ENCODE data around the gene BHLHE23.

BHLHE23 gene

GRCh38 chr20:62986257-62986800 lies 20.4 kb downstream of the BHLHE23 start:
- no peak for DNase-seq

- no peak for DNase-seq
Measured at GRCh38 chr20:62985444-62985778, 21.4 kb downstream of the BHLHE23 start.

GRCh38 chr20:62984666-62985443 lies 21.9 kb downstream of the BHLHE23 start:
- DNase-seq: no peak

GRCh38 chr20:62983210-62983609 lies 23.6 kb downstream of the BHLHE23 start:
- no peak for DNase-seq

- no peak for DNase-seq
Measured at GRCh38 chr20:62982124-62983075, 24.4 kb downstream of the BHLHE23 start.

GRCh38 chr20:62980970-62981369 lies 25.8 kb downstream of the BHLHE23 start:
- peak; percentile 55 for DNase-seq

- no peak for DNase-seq
Measured at GRCh38 chr20:62980380-62980960, 26.3 kb downstream of the BHLHE23 start.

GRCh38 chr20:62979876-62980373 lies 26.8 kb downstream of the BHLHE23 start:
- DNase-seq: no peak

- DNase-seq: no peak
Measured at GRCh38 chr20:62979310-62979709, 27.5 kb downstream of the BHLHE23 start.

GRCh38 chr20:62978561-62978943 lies 28.2 kb downstream of the BHLHE23 start:
- no peak for DNase-seq

GRCh38 chr20:62977613-62978560 lies 28.9 kb downstream of the BHLHE23 start:
- DNase-seq: peak; percentile 89

GRCh38 chr20:62976886-62977285 lies 29.9 kb downstream of the BHLHE23 start:
- no peak for DNase-seq

- DNase-seq: no peak
Measured at GRCh38 chr20:62975812-62976508, 30.8 kb downstream of the BHLHE23 start.

GRCh38 chr20:62975251-62975760 lies 31.5 kb downstream of the BHLHE23 start:
- DNase-seq: no peak

GRCh38 chr20:62972845-62973745 lies 33.7 kb downstream of the BHLHE23 start:
- DNase-seq: no peak

GRCh38 chr20:62971950-62972844 lies 34.6 kb downstream of the BHLHE23 start:
- DNase-seq: peak; percentile 90

GRCh38 chr20:62971211-62971949 lies 35.4 kb downstream of the BHLHE23 start:
- no peak for DNase-seq
